Neuronal stem cell (in vitro differentiated cells): Measurements from ENCODE around the gene PIAS2.

ENCODE experiments used
- DNase-seq: peaks from one replicate; pipeline ENCODE4 v3.0.0-alpha.2; 2013; ENCODE audit warnings: low spot score
- H2AFZ ChIP-seq: one replicate; pipeline ENCODE4 v1.6.1; 2013; ENCODE audit warnings: mild to moderate bottlenecking, low read length, inconsistent platforms
- H2AK5ac ChIP-seq: 2 replicates; pipeline ENCODE4 v1.6.1; 2013; ENCODE audit warnings: low read depth, mild to moderate bottlenecking, inconsistent platforms, low read length, moderate library complexity, mixed read lengths
- H2BK120ac ChIP-seq: 2 replicates; pipeline ENCODE4 v1.6.1; 2013; ENCODE audit warnings: low read depth, mild to moderate bottlenecking, inconsistent platforms, low read length, moderate library complexity, mixed read lengths
- H2BK12ac ChIP-seq: one replicate; pipeline ENCODE4 v1.6.1; 2013; ENCODE audit warnings: low read length, inconsistent platforms
- H2BK15ac ChIP-seq: 2 replicates; pipeline ENCODE4 v1.6.1; 2013; ENCODE audit warnings: mild to moderate bottlenecking, low read length, inconsistent platforms, mixed read lengths
- H2BK5ac ChIP-seq: one replicate; pipeline ENCODE4 v1.6.1; 2013; ENCODE audit warnings: inconsistent platforms, mild to moderate bottlenecking, low read length, moderate library complexity
- H3K14ac ChIP-seq: one replicate; pipeline ENCODE4 v1.6.1; 2013; ENCODE audit warnings: low read length, inconsistent platforms
- H3K18ac ChIP-seq: 2 replicates; pipeline ENCODE4 v1.6.1; 2013; ENCODE audit warnings: low read length, inconsistent platforms
- H3K23ac ChIP-seq: 2 replicates; pipeline ENCODE4 v1.6.1; 2013; ENCODE audit warnings: low read depth, mild to moderate bottlenecking, mixed read lengths, low read length, inconsistent platforms; ENCODE audit not compliant: poor library complexity
- H3K27ac ChIP-seq: replicated peaks from 3 replicates; pipeline ENCODE4 v1.5.1; 2013; ENCODE audit warnings: low read length, inconsistent platforms
- H3K27me3 ChIP-seq, 3 experiments: 2 replicates each; pipeline ENCODE4 v1.6.1; 2013; ENCODE audit warnings: low read length in 3 of 3, mild to moderate bottlenecking in 2 of 3, inconsistent platforms in 1 of 3, low read depth in 1 of 3, mixed read lengths in 1 of 3, moderate library complexity in 1 of 3; ENCODE audit not compliant: control insufficient read depth in 3 of 3, insufficient read depth in 3 of 3
- H3K36me3 ChIP-seq, 2 donors: replicated peaks in 1 of 2; 2 replicates each; pipeline ENCODE4 v1.6.1; 2013; ENCODE audit warnings: low read length in 2 of 2; ENCODE audit not compliant: control insufficient read depth in 2 of 2, insufficient read depth in 2 of 2
- H3K4ac ChIP-seq: 2 replicates; pipeline ENCODE4 v1.6.1; 2013; ENCODE audit warnings: inconsistent platforms, mild to moderate bottlenecking, low read length, moderate library complexity
- H3K4me1 ChIP-seq, 2 donors: 1 replicate in 1 of 2; 2 replicates in 1 of 2; pipeline ENCODE4 v1.6.1; 2013; ENCODE audit warnings: low read length in 2 of 2, low read depth in 1 of 2; ENCODE audit not compliant: control insufficient read depth in 2 of 2, insufficient read depth in 1 of 2
- H3K4me2 ChIP-seq: one replicate; pipeline ENCODE4 v1.6.1; 2013; ENCODE audit warnings: mild to moderate bottlenecking, low read length, inconsistent platforms; ENCODE audit not compliant: insufficient read depth, poor library complexity, severe bottlenecking
- H3K4me3 ChIP-seq, 2 donors: 2 replicates each; pipeline ENCODE4 v1.5.1; 2013; ENCODE audit warnings: low read length in 2 of 2, mild to moderate bottlenecking in 2 of 2, inconsistent platforms in 1 of 2, moderate library complexity in 1 of 2
- H3K79me1 ChIP-seq: one replicate; pipeline ENCODE4 v1.6.1; 2013; ENCODE audit warnings: low read depth, mild to moderate bottlenecking, inconsistent platforms, low read length, moderate library complexity
- H3K9ac ChIP-seq: one replicate; pipeline ENCODE4 v1.6.1; 2013; ENCODE audit warnings: mild to moderate bottlenecking, low read depth, low read length, inconsistent platforms; ENCODE audit not compliant: poor library complexity
- H3K9me3 ChIP-seq, 2 donors: replicated peaks in 1 of 2; 2 replicates each; pipeline versions ENCODE3 to v1.6.1; 2013; ENCODE audit warnings: low read length in 2 of 2, mild to moderate bottlenecking in 2 of 2, inconsistent platforms in 1 of 2, low read depth in 1 of 2, mixed read lengths in 1 of 2, moderate library complexity in 1 of 2; ENCODE audit not compliant: control insufficient read depth in 2 of 2, insufficient read depth in 1 of 2
- H4K8ac ChIP-seq: one replicate; pipeline ENCODE4 v1.6.1; 2013; ENCODE audit warnings: low read depth, mild to moderate bottlenecking, inconsistent platforms, low read length, moderate library complexity
- H4K91ac ChIP-seq: one replicate; pipeline ENCODE4 v1.6.1; 2013; ENCODE audit warnings: low read length, low read depth, mild to moderate bottlenecking, inconsistent platforms; ENCODE audit not compliant: poor library complexity
- WGBS, 2 donors: extraction: QIAGEN DNeasy Blood & Tissue Kit; methylation state at CpG; one replicate each; pipeline ENCODE4 v1.1.7; 2013; ENCODE audit warnings: missing lambda C conversion rate in 2 of 2, mixed read lengths in 1 of 2; ENCODE audit not compliant: insufficient read length in 2 of 2, insufficient replicate concordance in 1 of 2; ENCODE audit errors: extremely low coverage in 2 of 2; 5-methylcytosine and 5-hydroxymethylcytosine counted together

The PIAS2 gene

GRCh38 chr18:46770708-46771107 is 146.6 kb downstream of the PIAS2 start:
- Histone ChIP-seq H3K4me1 (no peaks in the 10 kb centered on the region), H2BK15ac (no peak overlapping the region), H4K8ac (no peak overlapping the region), H3K27ac (no peak overlapping the region), H3K18ac (no peak overlapping the region), H2BK5ac (no peak overlapping the region), H3K4me2 (no peak overlapping the region), H3K27me3 (peaks cover 0 to 11% (median 0%) of the 10 kb centered on the region in 3 experiments), H3K14ac (no peak overlapping the region), H3K4me3 (no peak overlapping the region), H3K9me3 (no peaks in the 10 kb centered on the region), H3K9ac (no peak overlapping the region), H3K23ac (no peak overlapping the region), H3K79me1 (no peaks in the 10 kb centered on the region), H2BK120ac (no peak overlapping the region), H3K36me3 (no peaks in the 10 kb centered on the region), H2AFZ (no peak overlapping the region), H4K91ac (no peak overlapping the region), H2AK5ac (no peak overlapping the region), H3K4ac (no peak overlapping the region), H2BK12ac (no peak overlapping the region)
- WGBS, 2 donors, result no CpG with 5 or more reads among the region's 2 CpGs
- DNase-seq, result no peak

GRCh38 chr18:46768166-46768921 is 149.0 kb downstream of the PIAS2 start:
- WGBS, 2 donors, result no CpG with 5 or more reads among the region's 9 CpGs
- no peaks in the 10 kb centered on the region for H3K36me3 ChIP-seq
- H2BK12ac ChIP-seq, result no peak overlapping the region
- H3K4me1 ChIP-seq, result no peaks in the 10 kb centered on the region
- no peak overlapping the region for H2BK120ac ChIP-seq
- H3K4ac ChIP-seq, result no peak overlapping the region
- no peak for DNase-seq
- no peak overlapping the region for H4K91ac ChIP-seq
- no peak overlapping the region for H4K8ac ChIP-seq
- H3K9ac ChIP-seq, result no peak overlapping the region
- no peak overlapping the region for H3K14ac ChIP-seq
- no peaks in the 10 kb centered on the region for H3K9me3 ChIP-seq
- H2BK15ac ChIP-seq, result no peak overlapping the region
- no peak overlapping the region for H3K4me2 ChIP-seq
- no peak overlapping the region for H2AFZ ChIP-seq
- peaks cover 0 to 20% (median 0%) of the 10 kb centered on the region in 3 experiments for H3K27me3 ChIP-seq
- no peak overlapping the region for H3K18ac ChIP-seq
- H3K79me1 ChIP-seq, result no peaks in the 10 kb centered on the region
- H3K27ac ChIP-seq, result no peak overlapping the region
- no peak overlapping the region for H3K4me3 ChIP-seq
- H2BK5ac ChIP-seq, result no peak overlapping the region
- H3K23ac ChIP-seq, result no peak overlapping the region
- H2AK5ac ChIP-seq, result no peak overlapping the region

- no peak overlapping the region for H3K9ac ChIP-seq
- no peak overlapping the region for H4K91ac ChIP-seq
- no peak overlapping the region for H2BK15ac ChIP-seq
- H4K8ac ChIP-seq, result no peak overlapping the region
- no peak overlapping the region for H2BK5ac ChIP-seq
- no peaks in the 10 kb centered on the region for H3K79me1 ChIP-seq
- no peak overlapping the region for H3K18ac ChIP-seq
- no peaks in the 10 kb centered on the region for H3K9me3 ChIP-seq
- no peak for DNase-seq
- no peak overlapping the region for H2AFZ ChIP-seq
- H3K4me2 ChIP-seq, result no peak overlapping the region
- H3K27ac ChIP-seq, result no peak overlapping the region
- peaks cover 0 to 26% (median 0%) of the 10 kb centered on the region in 3 experiments for H3K27me3 ChIP-seq
- H2AK5ac ChIP-seq, result no peak overlapping the region
- no peak overlapping the region for H3K4me3 ChIP-seq
- no peak overlapping the region for H3K4ac ChIP-seq
- no peak overlapping the region for H2BK120ac ChIP-seq
- H3K23ac ChIP-seq, result no peak overlapping the region
- H3K14ac ChIP-seq, result no peak overlapping the region
- H3K36me3 ChIP-seq, result no peaks in the 10 kb centered on the region
- H2BK12ac ChIP-seq, result no peak overlapping the region
- no peaks in the 10 kb centered on the region for H3K4me1 ChIP-seq
These were observed 150.1 kb downstream of the PIAS2 start for GRCh38 chr18:46767217-46767616.

GRCh38 chr18:46764586-46764985 is 152.7 kb downstream of the PIAS2 start:
- H3K27me3 ChIP-seq, result peaks cover 0 to 42% (median 5%) of the 10 kb centered on the region in 3 experiments
- H2BK120ac ChIP-seq, result no peak overlapping the region
- H3K36me3 ChIP-seq, result no peaks in the 10 kb centered on the region
- no peak overlapping the region for H3K14ac ChIP-seq
- no peaks in the 10 kb centered on the region for H3K79me1 ChIP-seq
- no peak overlapping the region for H4K91ac ChIP-seq
- H2AK5ac ChIP-seq, result no peak overlapping the region
- no peak overlapping the region for H3K4ac ChIP-seq
- no peak overlapping the region for H3K27ac ChIP-seq
- no peak overlapping the region for H3K18ac ChIP-seq
- no peak overlapping the region for H3K4me3 ChIP-seq
- no peak overlapping the region for H2AFZ ChIP-seq
- no peak overlapping the region for H2BK12ac ChIP-seq
- no peak for DNase-seq
- no peak overlapping the region for H3K4me2 ChIP-seq
- no CpG with 5 or more reads among the region's 2 CpGs for WGBS, 2 donors
- H3K23ac ChIP-seq, result no peak overlapping the region
- no peak overlapping the region for H2BK5ac ChIP-seq
- no peaks in the 10 kb centered on the region for H3K9me3 ChIP-seq
- no peak overlapping the region for H3K9ac ChIP-seq
- H2BK15ac ChIP-seq, result no peak overlapping the region
- no peaks in the 10 kb centered on the region for H3K4me1 ChIP-seq
- H4K8ac ChIP-seq, result no peak overlapping the region
